ENCODE measurements around the gene BCL2L1.
"Not testable (repeated sequence)": the region's sequence is repeated elsewhere in the genome, so short reads cannot be mapped to it uniquely, and the experiment has no call there.

BCL2L1 gene

DNA sequence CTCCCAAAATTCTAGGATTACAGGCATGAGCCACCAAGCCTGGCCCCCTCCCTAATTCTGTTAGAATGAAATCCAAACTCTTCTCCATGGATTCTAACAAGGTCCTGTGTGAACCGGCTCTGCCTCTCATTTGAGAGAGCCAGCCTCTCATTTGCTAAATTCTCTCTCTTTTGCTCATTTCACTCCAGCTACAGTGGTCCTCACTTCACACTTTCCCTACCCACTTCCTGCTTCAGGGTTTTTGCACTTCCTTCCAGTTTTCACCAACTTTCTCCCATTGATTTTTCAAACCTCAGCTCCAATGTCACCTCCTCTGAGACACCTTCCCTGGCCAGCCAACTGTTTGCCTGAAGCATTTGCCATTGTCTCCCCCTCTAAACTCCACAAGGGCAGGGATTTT is 79.8 kb downstream of the BCL2L1 start:
- DNase-seq: no peak

DNA sequence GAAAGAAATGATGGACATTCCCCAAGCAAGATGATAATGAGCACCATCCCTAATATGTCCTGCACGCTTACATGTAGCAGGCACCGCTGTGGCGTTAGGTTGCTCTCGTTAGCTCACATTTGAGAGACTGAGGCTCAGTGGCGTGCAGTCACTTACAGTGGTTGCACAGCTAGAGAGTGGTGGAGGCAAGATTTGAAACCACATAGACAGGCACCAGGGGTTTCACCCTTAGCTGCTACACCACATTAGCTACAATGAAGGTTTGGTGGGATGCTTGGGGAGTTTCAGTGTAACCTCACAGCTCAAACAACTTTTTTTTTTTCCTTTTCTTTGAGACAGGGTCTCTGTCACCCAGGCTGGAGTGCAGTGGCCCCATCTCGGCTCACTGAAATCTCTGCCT is 81.3 kb downstream of the BCL2L1 start:
- DNase-seq: no peak

DNA sequence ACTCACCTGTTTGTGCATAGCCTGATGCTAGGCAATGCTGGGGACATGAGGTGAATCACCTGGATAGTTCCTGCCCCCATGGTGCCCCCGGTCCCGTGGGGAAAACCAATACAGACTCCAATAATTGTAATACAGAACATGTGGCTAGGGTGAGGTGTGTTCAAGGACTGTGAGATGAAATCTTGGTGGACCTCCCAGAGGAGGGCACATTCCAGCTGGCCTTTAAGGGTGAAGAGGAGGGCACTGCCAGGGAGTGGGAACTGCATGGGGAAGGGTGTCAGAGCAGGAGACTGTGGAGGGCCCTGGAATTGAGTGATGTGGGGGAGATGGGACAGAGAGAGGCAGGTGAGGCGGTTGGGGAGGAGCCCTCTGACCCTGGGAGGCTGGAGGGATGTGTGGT is 82.4 kb downstream of the BCL2L1 start:
- no peak for DNase-seq

DNA sequence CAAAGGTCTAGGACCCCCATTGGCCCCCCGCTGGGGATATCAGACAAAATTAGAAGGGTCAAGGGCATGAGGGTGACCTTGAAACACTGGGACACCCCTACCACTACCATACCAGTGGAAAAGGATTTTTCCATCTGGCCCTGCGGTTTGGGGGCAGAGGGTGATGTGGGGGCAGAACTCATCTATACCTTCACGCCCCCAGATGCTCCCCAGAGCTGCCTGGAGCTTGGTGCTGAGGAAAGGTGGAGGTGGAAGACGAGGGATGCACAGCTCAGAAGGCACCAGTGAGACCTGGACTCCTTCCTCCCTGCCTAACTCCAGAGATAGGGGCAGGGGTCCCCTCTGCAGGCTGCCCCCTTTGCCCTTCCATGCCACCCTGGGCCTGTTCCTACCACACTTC is 83.9 kb downstream of the BCL2L1 start:
- DNase-seq: no peak

DNA sequence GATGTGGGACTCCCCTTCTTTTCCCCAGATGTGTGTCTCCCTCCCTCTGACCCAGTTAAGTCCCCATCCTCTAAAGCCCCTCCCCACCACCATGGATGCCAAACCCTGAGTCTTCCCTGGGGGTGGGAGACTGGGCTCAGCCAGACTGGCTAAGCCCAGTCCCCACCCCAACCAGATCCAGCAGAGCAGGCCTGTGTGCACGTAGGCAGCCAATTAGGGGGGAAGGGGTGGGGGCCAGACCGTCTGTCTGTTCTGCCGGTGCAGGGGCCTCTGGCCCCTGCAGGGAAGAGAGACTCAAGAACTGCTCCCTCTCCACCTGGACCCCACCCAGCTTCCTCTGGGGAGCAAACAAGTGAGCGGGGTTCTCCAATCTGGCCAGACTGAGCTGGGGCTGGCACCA is 84.4 kb downstream of the BCL2L1 start:
- no peak for DNase-seq

DNA sequence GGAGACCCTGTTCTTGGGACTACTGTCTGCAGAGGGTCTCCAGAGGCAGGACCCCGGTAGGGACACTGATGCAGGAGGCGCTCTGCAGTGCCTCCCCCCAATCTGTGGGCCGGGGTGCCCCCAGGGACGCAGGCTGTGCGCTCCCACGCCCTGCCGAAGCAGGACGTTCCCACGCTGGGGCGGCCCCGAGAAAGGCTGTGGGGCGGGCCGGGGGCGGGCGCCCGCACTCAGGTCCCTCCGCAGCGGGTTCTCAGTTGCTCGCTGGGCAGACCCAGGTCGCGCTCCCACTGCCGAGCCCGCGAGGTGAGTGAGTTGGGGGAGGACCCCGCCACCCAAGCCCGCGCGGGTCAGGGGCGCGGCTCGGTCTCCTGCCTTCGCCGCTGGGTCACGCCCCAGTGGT is 85.0 kb downstream of the BCL2L1 start, which contains the start of gene COX4I2:
TSS of gene COX4I2 (plus strand) at position 253 of the 400 bp plus-strand sequence. CDS start 1,106 bp downstream, outside the sequence.
- no peak for DNase-seq

DNA sequence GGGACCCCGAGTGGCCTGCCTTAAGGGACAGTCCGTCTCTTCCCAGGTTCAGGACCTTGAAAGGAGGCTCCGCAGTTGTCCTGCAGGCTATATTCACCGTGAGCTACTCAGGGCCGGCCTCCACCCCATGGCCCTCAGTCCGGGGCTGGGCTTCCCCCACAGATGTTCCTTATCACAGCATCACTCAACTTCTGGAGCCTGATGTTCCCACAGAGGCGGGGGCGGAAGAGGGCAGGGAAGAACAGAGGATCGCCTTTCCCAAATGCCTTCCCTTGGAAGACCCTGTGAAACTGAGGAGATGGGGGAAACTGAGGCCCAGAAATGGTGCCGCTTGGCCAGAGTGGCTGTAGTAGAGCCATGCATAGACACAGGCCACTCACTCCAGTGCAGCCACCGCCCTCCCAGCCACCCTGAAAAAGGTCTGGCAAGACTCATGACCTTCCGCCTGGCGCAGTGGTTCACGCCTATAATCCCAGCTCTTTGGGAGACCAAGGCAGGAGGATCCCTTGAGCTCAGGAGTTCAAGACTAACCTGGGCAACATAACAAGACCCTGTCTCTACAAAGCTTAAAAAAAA is 89.2 kb downstream of the BCL2L1 start:
- DNase-seq: no peak

DNA sequence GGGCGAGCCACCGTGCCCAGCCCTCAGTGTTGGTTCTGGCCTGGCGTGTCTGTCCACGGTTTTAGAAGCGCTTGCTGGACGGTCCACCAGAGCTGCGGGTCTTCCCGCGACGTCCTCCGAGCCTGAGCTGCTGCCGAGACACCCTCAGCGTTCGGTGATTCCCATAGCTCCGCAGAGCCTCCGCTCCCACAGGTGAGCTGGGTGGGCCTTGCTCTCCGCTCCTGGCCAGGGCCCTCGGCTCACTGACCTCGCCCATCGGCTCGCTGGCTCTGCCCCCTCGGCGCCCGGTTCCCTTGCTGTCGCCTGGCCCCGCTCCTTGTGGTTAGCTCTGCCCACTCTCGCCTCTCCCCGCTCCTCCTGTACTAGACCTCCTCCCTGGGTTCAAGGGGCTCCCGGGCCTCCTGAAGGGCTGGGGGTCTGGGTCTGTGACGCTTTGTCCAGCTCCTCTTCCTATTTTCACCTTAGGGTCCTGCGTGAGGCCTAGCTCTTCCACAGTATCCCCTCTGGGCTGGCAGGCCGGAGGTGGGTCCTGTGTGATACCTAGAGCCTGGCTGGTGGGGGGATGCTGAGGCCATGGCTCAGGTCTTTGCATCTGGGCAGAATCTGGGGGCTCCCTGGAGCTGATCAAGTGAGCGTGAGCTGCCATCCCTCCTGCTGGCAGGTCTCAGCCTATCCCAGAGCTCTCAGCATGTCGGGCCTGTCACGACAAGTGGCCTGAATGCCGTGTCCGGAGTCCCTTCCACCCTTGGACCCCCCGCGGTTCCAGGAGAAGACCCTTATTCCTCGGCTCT is 89.9 kb downstream of the BCL2L1 start:
- DNase-seq: no peak

DNA sequence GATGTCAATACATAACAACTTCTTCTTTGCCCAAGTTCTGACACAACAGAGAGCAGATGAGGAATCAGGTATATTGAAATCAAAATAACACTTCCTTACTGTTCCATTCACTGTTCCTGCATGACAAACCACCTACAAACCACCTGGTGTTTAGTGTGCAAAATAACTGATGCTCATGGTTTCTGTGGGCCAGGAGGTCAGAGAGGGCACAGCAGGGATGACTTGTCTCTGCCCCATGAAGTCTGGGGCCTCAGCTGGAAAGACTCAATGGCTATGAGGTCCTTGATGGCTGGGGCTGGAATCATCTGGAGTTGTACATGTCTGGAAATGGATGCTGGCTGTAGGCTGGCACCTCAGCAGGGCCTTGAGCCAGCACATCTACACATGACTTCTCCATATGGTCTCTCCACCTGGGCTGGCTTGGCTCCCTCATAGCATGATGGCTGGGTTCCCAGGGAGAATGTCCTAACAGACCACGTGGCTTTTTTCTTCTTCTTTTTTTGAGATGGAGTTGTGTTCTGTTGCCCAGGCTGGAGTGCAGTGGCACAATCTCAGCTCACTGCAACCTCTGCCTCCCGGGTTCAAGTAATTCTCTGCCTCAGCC is 92.4 kb downstream of the BCL2L1 start:
- DNase-seq: no peak

DNA sequence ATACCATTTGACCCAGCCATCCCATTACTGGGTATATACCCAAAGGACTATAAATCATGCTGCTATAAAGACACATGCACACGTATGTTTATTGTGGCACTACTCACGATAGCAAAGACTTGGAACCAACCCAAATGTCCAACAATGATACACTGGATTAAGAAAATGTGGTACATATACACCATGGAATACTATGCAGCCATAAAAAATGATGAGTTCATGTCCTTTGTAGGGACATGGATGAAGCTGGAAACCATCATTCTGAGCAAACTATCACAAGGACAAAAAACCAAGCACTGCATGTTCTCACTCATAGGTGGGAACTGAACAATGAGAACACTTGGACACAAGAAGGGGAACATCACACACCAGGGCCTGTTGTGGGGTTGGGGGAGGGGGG is 94.6 kb downstream of the BCL2L1 start:
- not testable (repeated sequence) for DNase-seq

DNA sequence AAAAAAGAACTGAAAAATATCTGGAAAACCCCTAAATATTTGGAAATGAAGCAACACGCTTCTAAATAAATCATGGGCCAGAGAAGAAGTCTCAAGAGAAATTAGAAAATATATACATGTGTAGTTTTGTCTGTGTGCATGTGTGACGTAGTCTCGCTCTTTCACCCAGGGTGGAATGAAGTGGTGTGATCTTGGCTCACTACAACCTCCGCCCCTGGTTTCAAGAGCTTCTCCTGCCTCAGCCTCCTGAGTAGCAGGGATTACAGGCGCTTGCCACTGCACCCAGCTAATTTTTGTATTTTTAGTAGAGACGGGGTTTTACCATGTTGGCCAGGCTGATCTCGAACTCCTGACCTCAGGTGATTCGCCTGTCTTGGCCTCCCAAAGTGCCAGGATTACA is 96.1 kb downstream of the BCL2L1 start:
- DNase-seq: not testable (repeated sequence)

DNA sequence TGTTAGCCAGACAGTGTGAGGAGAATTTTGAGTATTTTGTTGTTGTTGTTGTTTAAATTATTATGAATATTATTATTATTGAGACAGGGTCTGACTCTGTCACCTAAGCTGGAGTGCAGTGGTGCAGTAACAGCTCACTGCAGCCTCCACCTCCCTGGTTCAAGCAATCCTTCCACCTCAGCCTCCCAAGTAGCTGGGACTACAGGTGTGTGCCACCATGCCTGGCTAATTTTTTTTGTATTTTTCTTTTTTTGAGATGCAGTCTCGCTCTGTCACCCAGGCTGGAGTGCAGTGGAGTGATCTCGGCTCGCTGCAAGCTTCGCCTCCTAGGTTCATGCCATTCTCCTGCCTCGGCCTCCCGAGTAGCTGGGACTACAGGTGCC is 99.6 kb downstream of the BCL2L1 start:
- not testable (repeated sequence) for DNase-seq

DNA sequence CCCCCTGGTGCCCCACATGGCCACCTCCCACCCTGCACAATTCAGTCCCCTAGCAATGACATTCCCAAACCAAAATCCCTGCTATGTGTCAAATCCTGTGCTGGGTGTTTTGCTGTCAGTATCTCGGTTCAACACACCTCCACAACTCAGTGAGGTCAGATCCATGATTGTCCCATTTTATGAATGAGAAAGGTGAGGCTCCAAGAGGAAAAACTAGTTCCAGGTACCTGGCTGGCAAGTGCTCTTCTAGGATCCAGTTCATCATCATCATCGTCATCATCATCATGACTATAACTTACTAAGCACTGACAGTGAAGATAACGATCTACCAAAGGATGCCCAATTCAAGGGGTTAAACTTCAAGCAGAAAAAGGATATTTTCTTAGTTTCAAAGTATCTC is 102.4 kb downstream of the BCL2L1 start:
- DNase-seq: no peak

DNA sequence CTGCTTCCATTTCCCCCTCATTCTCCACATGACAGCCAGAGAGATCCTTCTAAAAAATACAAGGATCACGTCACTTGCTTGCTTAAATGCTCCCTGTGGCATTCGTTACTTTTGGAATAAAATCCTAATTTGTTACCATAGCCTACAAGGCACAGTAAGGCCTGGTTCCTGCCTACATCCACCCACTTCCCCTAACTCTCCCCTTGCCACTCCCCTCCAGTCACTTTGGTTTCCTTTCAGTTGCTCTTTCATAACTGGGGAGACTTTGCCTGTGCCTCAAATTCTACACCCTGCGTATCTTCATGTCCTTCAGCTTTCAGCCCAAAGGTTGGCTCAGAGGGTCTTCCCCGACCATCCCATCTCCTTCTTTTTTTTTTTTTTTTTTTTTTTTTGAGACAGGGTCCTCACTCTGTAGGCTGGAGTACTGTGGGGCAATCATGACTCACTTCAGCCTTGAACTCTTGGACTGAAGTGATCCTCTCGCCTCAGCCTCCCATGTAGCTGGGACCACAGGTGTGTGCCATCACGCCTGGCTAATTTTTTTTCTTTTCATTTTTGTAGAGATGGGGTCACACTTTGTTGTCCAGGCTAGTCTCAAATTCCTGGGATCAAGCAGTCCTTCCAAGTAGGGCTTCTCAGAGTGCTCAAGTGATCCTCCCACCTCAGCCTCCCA is 105.1 kb downstream of the BCL2L1 start:
- no peak for DNase-seq

DNA sequence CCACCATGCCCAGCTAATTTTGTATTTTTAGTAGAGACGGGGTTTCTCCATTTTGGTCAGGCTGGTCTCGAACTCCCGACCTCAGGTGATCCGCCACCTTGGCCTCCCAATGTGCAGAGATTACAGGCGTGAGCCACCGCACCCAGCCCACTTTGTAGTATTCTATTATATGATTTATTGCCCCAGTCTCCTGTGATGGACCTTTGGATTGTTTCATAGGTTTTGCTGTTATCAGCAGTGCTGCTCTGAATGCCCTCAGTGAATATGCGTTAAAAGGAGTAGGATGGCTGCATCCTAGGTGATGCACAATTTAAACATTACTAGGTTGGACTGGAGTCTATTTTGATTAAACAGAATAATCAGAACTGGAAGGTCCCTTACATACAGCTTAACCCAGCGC is 107.3 kb downstream of the BCL2L1 start:
- no peak for DNase-seq

Data from stimulated activated CD4-positive, alpha-beta T cell treated with anti-CD3 and anti-CD28 coated beads, Interleukin-15, amount 100 ng/mL, for 24 hours (primary cell).